Central memory CD8-positive, alpha-beta T cell (primary cell): ENCODE measurements around the gene LHX3.
A peak's percentile ranks its signal among the peaks of the same experiment; 100 is the strongest.
"Not testable (repeated sequence)": the region's sequence is repeated elsewhere in the genome, so short reads cannot be mapped to it uniquely, and the experiment has no call there.

Experiments used
- ATAC-seq: fragments of 150-1000 bp; cut with Tn5 transposase; replicated peaks from 2 replicates; pipeline ENCODE4 v1.10.0; 2022; ENCODE audit warnings: mild to moderate bottlenecking, moderate FRiP score, moderate number of reproducible peaks; ENCODE audit not compliant: poor library complexity, severe bottlenecking; ENCODE audit errors: extremely low read depth
- DNase-seq, 2 donors: peaks; one replicate each; pipeline ENCODE4 v3.0.0; 2021; ENCODE audit warnings: low spot score in 2 of 2
- H3K27ac Mint-ChIP-seq: one replicate; pipeline ENCODE4 v1.8.0; 2022; ENCODE audit warnings: low read depth, mild to moderate bottlenecking, moderate library complexity, mixed read lengths
- H3K27me3 Mint-ChIP-seq: one replicate; pipeline ENCODE4 v1.8.0; 2022; ENCODE audit warnings: mixed read lengths
- H3K36me3 Mint-ChIP-seq: one replicate; pipeline ENCODE4 v1.8.0; 2022; ENCODE audit warnings: mild to moderate bottlenecking, moderate library complexity, mixed read lengths; ENCODE audit not compliant: insufficient read depth
- H3K4me1 Mint-ChIP-seq: one replicate; pipeline ENCODE4 v1.8.0; 2022; ENCODE audit warnings: mixed read lengths
- H3K4me3 Mint-ChIP-seq: one replicate; pipeline ENCODE4 v1.8.0; 2022; ENCODE audit warnings: mild to moderate bottlenecking, moderate library complexity, mixed read lengths
- H3K9me3 Mint-ChIP-seq: one replicate; pipeline ENCODE4 v1.8.0; 2022; ENCODE audit warnings: mixed read lengths

Gene LHX3

DNA sequence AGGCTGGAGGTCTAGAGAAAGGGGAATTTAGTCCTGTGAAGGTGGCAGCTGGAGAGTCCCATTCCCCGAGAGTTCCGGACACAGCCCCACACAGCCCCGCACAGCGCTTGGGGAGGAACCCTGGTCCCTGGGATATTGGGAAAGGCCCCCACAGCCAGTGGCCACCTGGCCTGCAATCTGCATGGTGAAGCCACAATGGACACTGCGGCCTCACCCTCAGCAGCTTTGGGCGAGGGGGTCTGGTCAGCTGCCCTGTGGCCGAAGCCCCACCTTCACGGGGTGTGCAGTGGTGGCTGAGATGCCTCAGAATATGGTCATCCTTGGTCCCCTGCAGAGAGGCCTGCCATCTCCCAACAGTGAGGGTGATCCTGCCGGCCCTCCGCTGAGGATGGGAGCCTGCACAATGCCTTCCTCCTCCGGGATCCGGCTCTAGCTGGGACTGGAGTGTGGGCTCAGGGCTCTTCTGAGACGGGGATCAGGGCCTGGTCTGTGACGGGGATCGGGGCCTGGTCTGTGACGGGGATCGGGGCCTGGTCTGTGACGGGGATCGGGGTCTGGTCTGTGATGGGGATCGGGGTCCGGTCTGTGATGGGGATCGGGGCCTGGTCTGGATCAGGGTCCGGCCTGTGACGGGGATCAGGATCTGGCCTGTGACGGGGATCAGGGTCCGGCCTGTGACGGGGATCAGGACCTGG, 52.9 kb downstream of the LHX3 start:
- H3K27me3 Mint-ChIP-seq = peaks cover 17% of the 10 kb centered on the region
- H3K4me3 Mint-ChIP-seq = no peak overlapping the region
- H3K9me3 Mint-ChIP-seq = no peaks in the 10 kb centered on the region
- DNase-seq (no peak), ATAC-seq (no peak)
- H3K36me3 Mint-ChIP-seq = no peaks in the 10 kb centered on the region
- peak overlapping the region; percentile 37 for H3K27ac Mint-ChIP-seq
- no peaks in the 10 kb centered on the region for H3K4me1 Mint-ChIP-seq

DNA sequence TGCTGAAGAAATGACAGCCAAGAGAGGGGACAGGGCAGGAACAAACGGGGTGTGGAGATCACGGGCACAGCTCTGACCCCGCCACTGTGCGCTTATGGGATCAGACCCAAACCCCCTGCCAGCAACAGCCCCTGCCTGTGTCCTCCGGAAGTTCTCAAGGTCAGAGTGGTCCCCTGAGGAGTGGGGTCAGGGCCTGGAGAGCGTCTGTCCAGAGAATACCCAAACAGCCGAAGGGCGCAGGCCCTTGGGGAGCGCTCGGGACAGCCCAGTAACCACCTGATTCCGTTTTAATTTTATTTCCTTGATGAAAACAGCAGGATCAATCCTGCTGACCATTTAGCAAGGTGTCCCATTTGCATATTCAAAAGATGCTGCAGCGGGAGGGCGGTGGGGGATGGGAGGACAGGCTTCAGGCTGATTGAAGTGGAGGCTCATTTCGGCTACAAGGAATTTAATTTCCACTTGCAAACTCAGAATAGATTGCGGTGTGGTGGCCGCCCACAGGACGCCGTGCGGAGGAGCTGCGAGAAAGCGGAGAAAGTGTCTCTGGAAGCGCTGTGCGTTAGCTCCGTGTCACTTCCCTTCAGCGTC, 53.6 kb downstream of the LHX3 start:
- no peaks in the 10 kb centered on the region for H3K4me1 Mint-ChIP-seq
- no peaks in the 10 kb centered on the region for H3K36me3 Mint-ChIP-seq
- H3K27ac Mint-ChIP-seq = no peak overlapping the region
- H3K9me3 Mint-ChIP-seq = no peaks in the 10 kb centered on the region
- peaks cover 18% of the 10 kb centered on the region for H3K27me3 Mint-ChIP-seq
- ATAC-seq (no peak), DNase-seq (no peak)
- no peak overlapping the region for H3K4me3 Mint-ChIP-seq

DNA sequence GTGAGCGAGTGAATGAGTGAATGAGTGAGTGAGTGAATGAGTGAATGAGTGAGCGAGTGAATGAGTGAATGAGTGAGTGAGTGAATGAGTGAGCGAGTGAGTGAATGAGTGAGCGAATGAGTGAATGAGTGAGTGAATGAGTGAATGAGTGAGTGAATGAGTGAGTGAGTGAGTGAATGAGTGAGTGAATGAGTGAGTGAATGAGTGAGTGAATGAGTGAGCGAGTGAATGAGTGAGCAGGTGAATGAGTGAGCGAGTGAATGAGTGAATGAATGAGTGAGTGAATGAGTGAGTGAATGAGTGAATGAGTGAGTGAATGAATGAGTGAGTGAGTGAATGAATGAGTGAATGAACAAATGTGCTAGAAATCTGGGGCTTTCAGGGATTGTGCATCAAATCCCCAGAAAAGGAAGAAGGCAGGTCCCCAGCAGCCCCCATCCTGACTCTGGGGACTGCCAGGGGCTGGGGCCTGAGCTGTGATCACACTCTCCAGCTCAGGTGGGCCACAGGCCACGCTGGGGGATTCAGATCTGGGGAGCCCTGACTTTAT, 54.2 kb downstream of the LHX3 start:
- not testable (repeated sequence) for H3K36me3 Mint-ChIP-seq, H3K4me3 Mint-ChIP-seq, DNase-seq, H3K27ac Mint-ChIP-seq, H3K4me1 Mint-ChIP-seq, H3K9me3 Mint-ChIP-seq, ATAC-seq
- peaks cover 21% of the 10 kb centered on the region for H3K27me3 Mint-ChIP-seq

DNA sequence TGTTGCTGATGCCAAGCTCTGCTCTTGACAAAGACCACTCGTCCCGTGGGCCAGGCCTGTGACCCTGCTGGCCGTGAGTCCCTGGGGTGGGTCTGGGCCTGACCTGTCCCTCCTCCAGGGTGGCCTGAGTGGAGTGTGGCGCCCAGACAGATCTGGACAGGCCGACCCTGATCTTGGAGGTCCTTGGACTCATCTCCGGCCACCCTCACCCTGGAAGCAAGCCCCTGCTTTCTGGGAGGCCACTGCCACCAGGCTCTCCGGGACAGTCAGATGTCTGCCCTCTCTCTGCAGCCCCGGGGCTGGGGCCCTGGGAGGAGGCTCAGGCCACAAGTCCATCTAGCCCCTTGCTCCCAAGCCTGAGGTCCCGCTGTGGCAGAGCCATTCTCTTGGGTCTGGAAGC, 55.1 kb downstream of the LHX3 start:
- ATAC-seq = no peak
- Mint-ChIP-seq H3K27ac (no peak overlapping the region), H3K4me1 (no peaks in the 10 kb centered on the region), H3K9me3 (no peaks in the 10 kb centered on the region), H3K36me3 (no peaks in the 10 kb centered on the region), H3K4me3 (no peak overlapping the region), H3K27me3 (peaks cover 21% of the 10 kb centered on the region)
- DNase-seq = no peak

DNA sequence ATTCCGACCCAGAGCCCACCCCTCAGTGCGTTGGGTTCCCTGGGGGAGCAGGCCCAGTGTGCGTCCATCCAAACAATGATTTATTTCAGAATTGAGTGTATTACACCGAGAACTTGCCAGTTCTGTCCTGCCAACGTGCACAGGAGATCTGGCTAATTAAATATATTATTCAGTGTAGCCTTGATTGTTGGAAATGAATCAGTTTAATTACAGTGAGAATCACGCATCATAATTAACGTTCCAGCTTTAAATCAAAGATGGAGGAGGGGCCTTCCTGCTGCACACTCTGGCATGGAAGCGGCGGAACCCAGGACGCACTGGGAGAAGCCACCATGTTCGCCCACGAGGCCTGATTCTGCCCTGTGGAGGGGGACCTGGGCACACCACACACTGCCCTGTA, 55.6 kb downstream of the LHX3 start:
- H3K27me3 Mint-ChIP-seq = peaks cover 23% of the 10 kb centered on the region
- no peaks in the 10 kb centered on the region for H3K36me3 Mint-ChIP-seq
- DNase-seq (no peak), ATAC-seq (no peak)
- no peaks in the 10 kb centered on the region for H3K9me3 Mint-ChIP-seq
- no peaks in the 10 kb centered on the region for H3K4me1 Mint-ChIP-seq
- H3K4me3 Mint-ChIP-seq = no peak overlapping the region
- no peak overlapping the region for H3K27ac Mint-ChIP-seq

DNA sequence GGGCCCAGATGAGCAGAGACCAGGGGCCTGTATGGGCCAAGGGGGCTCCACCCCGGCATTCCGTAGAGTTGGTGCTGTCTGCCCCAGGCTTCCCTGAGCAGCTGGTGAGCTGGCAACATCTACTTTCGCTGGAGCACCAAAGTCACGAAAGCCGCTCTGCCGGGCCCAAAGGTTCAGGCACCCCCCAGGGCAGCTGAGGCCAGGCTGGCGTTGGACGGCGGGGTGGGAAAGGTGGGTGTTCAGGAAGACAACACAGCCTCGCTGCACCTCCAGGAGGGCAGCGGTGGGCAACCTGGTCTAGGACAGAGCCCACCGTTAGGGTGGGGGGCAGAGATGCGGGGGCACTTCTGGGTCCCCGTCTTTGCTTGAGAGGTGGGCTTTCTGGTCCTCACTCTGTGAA, 56.2 kb downstream of the LHX3 start:
- H3K4me1 Mint-ChIP-seq = no peaks in the 10 kb centered on the region
- no peak for ATAC-seq
- no peaks in the 10 kb centered on the region for H3K36me3 Mint-ChIP-seq
- H3K27ac Mint-ChIP-seq = no peak overlapping the region
- no peaks in the 10 kb centered on the region for H3K9me3 Mint-ChIP-seq
- no peak overlapping the region for H3K4me3 Mint-ChIP-seq
- DNase-seq = no peak
- peaks cover 28% of the 10 kb centered on the region for H3K27me3 Mint-ChIP-seq

DNA sequence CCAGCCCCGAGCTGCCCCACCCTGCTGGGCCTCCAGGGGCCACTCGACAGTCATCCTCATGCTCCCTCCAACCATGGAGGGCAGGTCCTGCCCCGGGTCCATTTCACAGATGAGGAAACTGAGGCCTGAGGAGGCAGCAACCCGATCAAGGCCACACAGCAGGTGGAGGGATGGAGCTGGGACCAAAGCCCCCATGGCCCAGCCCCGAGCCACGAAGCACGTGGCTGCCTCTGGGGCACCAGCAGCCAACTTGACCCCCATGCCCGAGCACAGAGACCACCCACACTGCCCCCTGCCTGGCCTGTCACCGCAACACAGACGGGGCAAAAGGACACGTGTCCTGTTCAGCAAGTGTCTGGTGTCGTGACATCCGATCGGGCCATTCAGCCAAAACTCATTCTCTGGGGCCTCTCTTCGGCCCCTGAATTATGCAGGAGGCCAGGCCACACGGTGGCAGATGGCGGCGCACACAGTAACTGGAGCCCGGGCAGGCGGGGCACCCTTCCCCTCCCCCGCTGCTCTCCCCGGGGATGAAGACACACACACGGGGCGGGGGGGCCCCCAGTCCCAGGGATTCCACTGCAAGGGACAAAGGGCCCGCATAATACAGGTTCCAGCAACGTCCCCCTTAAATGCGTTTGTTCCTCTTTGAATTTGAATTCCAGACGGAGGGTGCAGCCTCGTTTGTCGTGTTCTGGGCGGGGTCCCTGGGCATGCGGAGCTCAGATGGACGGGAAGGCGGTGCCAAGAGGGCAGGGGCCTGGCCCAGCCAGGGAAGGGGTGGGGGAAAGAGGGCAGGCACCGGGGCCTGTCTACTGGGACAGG, 56.8 kb downstream of the LHX3 start:
- peaks cover 28% of the 10 kb centered on the region for H3K27me3 Mint-ChIP-seq

DNA sequence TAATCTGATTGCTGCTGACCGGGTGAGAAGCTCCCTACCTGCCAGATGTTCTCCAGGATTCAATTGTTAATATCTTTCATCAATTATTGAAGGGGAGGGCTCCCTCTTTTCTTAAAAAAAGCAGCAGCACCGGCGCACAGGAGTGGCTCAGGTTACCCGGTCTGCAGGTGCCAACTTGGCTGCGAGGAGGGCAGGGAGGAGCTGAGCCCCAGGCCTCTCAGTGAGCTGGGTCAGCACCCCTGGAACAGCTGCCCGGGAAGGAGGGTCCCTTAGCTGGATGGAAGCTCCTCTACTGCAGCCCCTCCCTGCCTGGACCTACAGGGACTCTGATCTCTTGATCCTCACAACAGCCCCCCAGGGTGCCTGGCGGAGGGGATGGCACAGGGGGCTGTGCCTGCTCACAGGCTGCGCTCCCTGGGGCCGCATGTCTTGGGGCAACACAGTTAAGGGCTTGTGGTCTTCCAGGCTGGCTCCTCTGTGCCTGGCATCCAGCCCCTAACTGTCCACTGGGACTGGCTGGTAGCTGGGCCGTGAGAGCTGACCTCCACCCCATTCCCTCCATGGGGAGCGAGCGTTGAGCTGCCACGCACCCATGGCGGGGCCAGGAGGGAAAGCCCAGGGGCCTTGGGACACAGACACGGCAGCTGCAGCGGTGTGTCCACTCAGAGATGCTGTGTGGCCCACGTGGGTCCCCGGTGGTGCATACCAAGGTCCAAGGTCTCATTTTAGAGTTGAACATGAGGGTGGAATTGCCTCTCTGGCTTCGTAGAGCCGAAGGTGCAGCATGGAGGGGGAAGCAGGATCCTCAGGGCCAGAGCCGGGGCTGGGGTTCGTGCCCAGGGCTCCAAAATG, 57.7 kb downstream of the LHX3 start:
- no peaks in the 10 kb centered on the region for H3K9me3 Mint-ChIP-seq
- H3K4me3 Mint-ChIP-seq = no peak overlapping the region
- H3K27ac Mint-ChIP-seq = no peak overlapping the region
- no peaks in the 10 kb centered on the region for H3K4me1 Mint-ChIP-seq
- ATAC-seq (no peak), DNase-seq (no peak)
- H3K27me3 Mint-ChIP-seq = peaks cover 28% of the 10 kb centered on the region
- H3K36me3 Mint-ChIP-seq = no peaks in the 10 kb centered on the region

More for the DNA sequence above, 56.8 kb downstream of the LHX3 start:
- Mint-ChIP-seq H3K9me3 (no peaks in the 10 kb centered on the region), H3K4me1 (no peaks in the 10 kb centered on the region), H3K36me3 (no peaks in the 10 kb centered on the region), H3K4me3 (no peak overlapping the region), H3K27ac (no peak overlapping the region)
- DNase-seq (no peak), ATAC-seq (no peak)
